ENCODE results near the gene GATAD2A.
"Not testable (repeated sequence)": the region's sequence is repeated elsewhere in the genome, so short reads cannot be mapped to it uniquely, and the experiment has no call there.

- not testable (repeated sequence) for TF ChIP-seq EP300, CTCF, POLR2A, POLR2AphosphoS5 (IDR thresholded peaks at IDR 0.05)
These were observed 15.8 kb upstream of the GATAD2A start for GRCh38 chr19:19389683-19390082.

Measured in stomach (tissue), 4 donors.